HG02642 (cell line): ENCODE data around the gene UCN.
"Not testable (repeated sequence)": the region's sequence is repeated elsewhere in the genome, so short reads cannot be mapped to it uniquely, and the experiment has no call there.

Experiments
- ATAC-seq: cut with Tn5 transposase; IDR thresholded peaks from one replicate; pipeline ENCODE4 v1.9.1; 2021; ENCODE audit warnings: mild to moderate bottlenecking; ENCODE audit not compliant: unreplicated experiment, poor library complexity

The UCN gene

DNA sequence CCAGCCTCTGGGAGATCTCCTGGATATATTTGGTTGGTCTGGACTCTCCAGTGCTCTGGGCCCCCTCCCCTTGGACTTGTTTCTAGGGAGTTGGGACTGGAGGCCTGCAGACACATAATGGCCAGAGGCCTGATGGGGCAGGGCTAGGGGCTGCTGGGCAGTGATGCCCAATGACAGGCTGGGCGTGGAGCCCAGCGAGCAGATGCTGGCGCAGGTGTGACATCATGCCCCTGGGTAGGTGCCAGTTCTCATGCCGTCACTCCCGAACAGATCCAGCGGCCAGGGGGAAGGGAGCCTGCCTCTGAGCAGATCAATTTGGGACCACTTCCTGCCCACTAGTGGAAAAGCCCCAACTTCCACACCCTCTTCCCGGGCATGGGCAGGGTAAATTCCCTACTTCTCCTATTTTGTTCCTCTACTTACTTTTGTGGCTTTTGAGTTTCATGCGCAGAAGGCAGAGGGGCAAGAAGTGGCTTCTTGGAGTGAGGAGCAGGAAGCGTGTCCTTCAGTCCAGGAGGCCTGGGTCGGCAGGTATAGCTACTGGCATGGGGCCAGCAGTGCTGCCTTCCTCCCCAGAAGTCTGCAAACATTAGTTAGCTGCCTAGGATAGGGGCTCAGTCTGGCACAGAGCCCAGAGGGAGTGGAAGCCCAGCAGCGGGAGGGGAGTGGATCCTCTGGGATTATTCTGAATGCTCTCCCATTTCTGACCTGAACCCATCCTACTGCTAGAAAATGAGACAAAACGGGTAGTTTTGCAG, 8.6 kb upstream of the UCN start:
- ATAC-seq = no peak

DNA sequence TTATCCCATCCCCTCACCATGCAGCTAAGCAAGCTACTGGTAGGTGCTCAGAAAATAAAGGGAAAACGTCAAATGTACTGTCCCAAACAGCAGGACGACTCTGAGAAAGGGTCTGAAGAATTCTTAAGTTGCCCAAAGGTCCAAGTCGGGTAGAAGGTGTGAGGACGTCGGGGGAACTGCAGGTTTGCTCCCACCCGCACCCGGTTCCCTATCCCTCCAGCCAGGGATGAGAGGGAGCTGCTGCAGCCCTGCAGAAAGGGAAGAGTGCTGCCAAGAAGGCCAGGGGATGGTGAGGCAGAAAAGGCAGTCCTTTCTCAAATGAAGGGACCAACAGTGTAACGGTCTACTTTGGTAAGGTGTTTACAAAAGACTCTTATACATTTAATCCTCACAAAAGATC, 6.9 kb upstream of the UCN start:
- ATAC-seq = no peak

DNA sequence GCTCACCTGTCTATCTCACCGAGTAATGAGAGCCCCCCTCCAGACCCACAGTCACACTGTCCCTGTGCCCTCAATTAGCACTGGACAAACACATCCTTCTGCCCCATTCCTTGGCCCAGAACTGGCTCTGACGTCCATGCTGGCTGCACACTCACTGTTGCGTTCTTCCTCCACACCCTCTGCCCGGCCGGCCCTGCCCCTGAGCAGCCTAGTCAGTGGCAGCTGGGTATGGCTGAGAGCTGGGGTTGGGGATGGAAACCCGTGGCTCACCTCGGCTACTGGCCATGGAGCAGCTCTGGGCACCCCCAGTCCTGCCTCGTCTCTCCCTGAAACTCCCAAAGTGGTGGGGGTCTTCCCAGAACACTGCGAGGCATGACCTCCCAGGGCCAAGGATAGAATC, 6.5 kb upstream of the UCN start:
- no peak for ATAC-seq

DNA sequence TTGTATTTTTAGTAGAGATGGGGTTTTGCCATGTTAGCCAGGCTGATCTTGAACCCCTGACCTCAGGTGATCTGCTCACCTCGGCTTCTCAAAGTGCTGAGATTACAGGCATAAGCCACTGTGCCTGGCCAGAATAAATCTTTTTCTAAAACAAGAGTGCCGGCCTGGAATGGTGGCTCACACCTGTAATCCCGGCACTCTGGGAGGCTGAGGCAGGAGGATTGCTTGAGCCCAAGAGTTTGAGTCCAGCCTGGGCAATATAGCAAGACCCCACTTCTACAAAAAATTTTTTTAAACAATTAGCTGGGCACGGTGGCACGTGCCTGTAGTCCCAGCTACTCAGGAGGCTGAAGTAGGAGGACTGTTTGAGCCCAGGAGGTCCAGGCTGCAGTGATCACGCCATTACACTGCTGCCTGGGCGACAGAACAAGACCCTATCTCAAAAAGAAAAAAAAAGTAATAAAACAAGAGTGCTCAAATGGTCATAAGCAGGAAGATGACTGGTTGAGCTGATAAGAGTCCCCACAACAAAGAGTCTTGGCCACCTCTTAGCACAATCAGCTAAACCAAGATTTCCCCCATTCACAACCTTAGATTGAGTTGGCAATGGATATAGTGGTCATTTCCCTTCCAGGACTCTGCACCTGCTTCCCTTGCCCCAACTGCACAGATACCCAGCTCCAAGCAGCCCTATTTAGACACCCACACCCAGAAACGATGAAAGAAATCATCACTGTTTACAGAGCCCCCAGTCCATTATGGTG, 5.8 kb upstream of the UCN start:
- no peak for ATAC-seq

DNA sequence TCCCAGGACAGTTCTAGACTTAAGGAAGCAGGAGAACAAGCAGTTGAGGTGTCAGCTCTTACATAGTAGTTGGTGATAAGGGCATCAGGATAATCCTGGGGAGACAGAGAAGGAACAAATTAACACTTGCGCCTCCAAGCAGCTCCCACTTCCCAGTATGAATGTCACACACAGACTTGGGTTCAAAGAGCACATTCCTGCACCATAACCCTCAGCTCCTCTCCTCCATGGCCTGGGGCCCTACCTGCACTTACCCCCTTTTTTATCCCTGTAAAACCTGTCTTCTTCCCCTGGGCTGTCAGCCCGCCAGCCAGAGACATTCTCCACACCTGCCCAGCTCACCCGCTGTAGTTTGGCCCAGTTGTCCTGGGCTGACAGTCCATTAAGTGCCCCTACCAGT, 3.9 kb upstream of the UCN start:
- no peak for ATAC-seq

DNA sequence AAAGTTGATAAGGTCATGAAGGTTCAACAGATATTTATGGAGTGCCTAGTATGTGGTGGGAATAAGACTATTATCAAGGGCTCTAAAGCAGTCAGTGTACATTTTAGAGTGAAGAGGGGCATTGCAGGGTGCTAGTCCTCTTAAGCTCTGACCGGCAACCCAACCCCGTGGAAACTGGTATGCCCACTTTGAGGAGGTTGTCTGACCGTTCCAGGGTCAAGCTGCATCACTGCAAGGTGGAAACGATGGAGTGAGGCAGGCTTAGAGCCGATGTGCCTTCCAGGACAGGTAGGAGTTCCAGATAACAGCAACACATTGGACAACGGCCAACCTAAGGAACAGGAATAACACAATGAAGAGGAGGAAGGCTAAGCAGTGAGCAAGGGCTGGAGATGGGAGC, 1.4 kb upstream of the UCN start:
- no peak for ATAC-seq

DNA sequence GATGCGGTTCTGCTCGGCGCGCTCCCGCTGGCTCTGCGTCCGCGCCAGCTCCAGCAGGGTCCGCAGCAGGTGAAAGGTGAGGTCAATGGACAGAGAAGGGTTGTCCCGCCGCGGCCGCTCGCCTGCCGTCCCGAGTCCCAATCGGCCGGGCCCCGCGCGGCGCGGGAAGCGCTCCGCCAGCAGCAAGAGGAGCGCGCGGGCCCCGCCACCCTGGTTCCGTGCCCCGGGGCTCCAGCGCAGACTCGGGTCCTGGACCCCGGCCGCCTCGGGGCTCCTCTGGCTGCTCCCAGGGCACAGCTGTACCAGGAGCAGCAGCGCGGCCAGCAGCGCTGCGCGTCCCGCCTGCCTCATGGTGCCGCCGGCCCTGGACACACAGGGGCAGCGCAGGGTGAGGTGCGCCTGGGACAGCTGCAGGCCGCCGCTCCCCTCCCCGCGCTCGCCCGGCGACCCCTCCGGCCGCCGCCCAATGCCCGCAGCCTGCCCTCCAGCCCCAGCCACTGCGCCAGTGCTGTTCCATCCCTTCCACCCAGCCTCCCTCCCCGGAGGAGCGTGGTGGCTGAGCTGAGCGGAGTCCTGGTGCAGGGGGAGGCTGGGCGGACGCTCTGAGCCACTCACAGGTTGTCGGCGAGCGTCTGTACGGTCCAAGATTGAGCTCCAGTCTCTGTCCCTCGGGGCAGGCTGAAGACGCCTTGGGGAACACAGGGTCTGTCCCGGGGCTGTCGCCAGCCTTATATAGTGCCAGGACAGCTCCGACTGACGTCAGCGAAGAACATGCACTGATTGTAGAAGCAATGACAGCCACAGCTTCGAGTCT, 493 bp downstream of the UCN start:
- no peak for ATAC-seq

DNA sequence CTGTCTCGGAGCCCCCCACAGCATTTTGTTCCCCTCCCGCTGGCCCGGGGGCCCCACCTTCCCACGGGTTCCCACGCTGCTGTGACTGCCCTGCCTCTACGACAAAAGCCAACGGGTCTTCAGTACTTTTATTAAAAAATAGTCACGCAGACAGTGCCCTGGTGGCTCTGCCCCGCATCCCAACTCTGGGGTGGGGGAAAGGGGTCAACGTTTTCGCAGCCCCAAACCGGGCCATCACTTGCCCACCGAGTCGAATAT, 1.0 kb downstream of the UCN start:
- ATAC-seq = no peak

DNA sequence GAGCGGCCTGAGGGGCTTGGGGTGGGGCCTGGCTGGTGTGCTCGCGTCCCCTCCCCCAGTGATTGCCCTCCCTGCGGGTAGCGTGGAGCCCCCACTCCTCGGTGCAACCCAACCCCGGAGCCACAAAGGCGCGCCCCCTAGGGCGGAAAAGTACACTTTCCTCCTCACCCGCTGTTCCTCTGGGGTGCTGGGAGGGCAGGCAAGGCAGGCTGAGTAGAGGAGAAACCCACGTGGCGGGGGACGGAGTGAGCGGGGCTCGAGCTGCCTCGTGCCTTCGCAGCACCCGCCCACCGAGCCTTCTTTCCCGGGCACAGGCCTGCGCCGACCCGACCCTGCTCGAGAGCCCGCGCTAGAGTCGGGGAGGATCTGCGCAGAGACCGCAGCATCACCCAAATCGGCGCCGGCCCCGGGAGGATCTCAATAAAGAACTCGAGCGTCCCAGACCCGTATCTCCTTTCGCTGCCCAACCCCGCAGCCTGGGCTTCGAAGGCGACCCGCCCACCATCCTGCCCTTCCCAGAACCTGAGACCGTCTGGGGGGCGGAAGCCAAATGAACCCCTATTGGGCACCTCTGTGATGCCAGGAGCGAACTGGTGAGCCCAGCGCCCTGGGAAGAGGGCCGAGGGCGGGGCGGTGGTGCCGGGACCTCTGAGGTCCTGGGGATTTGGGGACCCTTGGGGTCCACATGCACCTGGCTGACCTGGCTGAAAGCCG, 1.5 kb downstream of the UCN start:
- no peak for ATAC-seq

DNA sequence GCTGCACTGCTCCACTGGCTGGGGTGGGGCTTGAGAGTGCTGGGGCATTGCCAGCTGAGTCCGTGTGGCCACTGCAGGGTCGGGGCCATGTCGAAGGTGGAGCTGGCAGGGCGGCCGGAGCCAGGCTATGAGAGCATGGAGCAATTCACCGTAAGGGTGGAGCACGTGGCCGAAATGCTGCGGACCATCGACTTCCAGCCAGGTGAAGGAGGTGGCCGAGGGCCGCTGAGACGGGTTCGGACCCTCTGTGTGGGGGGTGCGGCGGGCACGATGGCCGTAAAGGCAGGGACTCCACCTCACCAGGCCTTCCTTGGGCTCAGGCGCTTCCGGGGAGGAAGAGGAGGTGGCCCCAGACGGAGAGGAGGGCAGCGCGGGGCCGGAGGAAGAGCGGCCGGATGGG, 2.1 kb downstream of the UCN start:
- no peak for ATAC-seq

DNA sequence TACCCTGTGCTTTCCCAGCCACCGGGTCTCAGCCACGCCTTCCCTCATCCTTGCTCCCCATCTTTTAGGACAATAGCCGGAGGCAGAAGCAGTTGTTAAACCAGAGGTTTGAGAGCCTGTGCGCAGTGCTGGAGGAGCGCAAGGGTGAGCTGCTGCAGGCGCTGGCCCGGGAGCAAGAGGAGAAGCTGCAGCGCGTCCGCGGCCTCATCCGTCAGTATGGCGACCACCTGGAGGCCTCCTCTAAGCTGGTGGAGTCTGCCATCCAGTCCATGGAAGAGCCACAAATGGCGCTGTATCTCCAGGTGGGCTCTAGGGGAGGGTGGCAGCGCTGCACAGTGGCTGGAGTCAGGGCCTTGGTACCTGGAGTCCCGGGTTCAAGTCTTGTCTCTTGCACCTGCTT, 2.7 kb downstream of the UCN start:
- no peak for ATAC-seq

DNA sequence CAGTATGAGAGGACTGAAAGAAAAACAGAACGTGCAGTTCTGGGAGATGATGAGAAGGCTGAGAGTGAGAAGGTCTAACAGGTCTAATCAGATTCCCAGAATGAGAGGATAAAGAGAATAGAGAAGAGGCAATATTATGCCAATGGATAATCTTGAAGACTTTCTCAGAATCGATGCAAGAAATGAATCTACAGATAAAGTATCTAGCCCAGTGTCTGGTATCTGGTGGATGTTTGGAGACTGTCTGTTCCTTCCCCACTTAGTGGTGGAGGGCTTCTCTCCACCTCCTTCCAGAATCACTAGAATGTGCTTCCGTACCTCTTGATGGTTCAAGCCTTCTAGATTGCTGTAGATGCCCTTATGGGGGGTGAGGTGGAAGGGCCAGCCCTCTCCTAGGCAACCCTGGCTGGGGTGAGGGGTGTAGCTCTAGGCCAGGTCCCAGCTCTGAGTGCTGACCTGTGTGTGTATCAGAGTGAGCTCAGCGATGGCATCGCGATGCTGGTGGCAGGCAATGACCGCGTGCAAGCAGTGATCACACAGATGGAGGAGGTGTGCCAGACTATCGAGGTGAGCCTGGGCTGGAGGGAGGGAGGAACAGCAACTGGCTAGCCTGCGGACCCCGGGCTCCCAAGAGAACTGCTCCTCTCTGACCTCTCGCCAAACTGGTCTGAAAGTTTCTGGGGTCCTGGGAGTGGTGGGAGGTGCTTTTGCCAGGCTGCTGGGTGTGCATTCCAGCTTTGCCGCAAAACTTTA, 3.6 kb downstream of the UCN start:
- no peak for ATAC-seq

DNA sequence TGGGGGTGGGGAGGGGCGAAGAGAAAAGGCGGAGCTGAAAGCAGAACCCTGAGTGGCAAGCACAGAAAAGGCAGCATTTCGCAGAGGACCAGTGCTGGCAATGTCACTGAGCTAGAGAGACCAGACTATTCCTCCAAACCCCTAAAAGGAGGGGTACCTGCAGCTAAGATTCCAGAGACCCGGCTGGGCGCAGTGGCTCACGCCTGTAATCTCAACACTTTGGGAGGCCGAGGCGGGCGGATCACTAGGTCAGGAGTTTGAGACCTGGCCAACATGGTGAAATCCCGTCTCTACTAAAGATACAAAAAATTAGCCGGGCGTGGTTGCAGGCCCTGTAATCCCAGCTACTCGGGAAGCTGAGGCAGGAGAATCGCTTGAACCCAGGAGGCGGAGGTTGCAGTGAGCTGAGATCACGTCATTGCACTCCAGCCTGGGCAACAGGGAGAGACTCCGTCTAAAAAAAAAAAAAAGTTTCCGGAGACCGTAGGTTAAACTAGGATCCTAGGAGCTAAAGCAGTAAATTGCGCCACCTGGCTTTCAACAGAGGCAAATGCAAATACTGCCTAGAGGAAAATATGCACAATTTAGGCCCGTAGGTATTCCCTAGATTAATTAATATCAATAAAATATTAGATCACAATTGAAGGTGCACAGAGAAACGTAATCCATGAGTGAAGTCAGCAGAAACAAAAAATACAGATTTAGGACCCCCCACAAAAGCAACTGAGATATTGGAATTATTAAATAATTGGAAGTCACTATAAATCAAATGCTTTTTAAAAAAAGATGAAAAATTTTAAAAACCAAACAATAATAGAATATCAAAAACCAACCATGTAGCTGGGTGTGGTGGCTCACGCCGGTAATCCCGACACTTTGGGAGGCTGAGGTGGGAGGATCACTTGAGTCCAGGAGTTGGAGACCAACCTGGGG, 4.9 kb downstream of the UCN start:
- no peak for ATAC-seq

DNA sequence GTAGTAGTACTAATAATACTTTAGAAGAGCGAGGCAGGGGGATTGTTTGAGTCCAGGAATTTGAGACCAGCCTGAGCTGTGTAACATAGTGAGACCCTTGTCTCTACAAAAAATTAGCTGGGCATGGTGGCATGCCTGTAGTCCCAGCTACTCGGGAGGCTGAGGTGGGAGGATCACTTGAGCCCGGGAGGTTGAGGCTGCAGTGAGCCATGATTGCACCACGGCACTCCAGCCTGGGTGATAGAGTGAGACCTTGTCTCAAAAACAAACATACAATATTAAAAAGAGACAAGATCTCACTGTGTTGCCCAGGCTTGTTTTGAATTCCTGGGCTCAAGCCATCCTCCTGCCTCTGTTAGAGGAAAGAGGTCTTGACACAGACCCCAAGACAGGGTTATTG, 7.6 kb downstream of the UCN start:
- ATAC-seq = not testable (repeated sequence)

DNA sequence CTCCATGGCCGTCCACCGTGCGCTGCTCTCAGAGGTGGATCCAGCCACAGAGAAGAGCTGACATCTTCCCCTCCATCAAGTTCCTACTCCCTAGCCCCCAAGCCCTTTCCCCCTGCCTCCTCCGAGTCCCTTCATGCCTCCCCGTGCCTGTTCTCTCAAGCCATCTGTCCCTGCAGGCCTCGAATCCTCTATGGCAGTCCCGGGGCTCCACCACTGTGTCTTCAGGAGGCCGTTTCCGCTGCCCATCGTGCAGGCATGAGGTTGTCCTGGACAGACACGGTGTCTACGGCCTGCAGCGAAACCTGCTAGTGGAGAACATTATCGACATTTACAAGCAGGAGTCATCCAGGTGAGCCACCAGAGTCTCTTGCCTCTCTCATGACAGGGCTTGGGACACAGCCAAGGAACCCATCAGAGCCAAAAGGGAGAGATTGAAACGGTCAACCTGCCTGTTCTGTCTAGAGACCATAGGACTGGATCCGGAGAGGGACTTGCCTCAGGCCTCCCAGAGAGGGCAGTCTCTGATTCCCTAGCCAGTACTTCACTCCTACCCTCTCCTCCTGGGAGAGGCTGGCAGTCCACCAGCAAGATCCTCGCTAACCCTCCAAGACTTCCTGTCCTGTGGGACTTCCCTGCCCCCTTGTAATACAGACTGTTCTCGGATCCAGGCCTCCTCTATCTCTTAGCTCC, 9.7 kb downstream of the UCN start:
- no peak for ATAC-seq

DNA sequence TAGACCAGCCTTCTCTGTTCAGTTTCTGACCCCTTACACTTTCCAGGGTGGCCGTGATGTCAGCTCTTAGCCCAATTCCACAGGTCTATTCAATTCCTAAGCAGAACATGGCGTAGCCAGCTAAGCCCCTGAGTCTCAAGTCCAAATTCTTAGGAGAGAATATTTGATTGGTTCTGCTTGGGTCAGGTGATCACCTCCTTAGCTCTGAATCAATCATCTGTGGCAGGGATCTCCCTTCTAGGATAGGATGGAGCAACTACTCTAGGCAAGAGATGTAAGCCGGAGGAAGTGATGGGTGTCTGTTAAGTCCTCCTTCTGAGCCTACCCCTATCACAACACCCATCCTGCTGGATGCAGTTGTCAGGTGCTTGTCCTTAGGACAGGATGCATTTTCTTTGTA, 11.1 kb downstream of the UCN start:
- no peak for ATAC-seq

DNA sequence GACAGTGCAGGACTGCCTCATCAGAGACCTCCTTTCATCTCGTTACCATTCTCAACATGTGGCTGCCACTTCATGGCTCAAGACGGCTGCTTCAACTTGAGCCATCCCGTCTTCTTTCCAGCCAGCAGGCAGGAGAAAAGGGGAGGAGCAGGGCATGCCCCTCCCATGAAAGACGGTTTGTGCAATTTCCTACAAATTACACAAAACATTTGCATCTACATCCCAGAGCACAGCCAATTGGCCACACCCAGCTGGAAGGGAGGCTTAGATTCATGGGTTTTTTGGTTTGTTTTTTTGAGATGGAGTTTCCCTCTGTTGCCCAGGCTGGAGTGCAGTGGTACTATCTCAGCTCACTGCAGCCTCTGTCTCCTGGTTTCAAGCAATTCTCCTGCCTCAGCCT, 11.8 kb downstream of the UCN start:
- no peak for ATAC-seq

DNA sequence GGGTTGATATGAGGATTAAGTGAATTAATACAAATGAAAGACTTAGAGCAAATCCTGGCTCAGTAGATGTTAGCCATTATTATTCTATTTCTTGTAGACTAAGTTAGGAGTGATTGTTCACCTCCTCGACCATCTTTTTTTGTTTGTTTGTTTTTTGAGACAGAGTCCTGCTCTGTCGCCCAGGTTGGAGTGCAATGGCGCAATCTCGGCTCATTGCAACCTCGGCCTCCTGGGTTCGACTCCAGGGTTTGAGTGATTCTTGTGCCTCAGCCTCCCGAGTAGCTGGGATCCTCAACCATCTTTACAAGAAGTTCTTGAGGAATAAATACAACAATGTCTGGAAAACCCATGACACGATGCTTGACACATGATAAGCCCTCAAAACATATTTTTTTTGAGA, 13.3 kb downstream of the UCN start:
- no peak for ATAC-seq

DNA sequence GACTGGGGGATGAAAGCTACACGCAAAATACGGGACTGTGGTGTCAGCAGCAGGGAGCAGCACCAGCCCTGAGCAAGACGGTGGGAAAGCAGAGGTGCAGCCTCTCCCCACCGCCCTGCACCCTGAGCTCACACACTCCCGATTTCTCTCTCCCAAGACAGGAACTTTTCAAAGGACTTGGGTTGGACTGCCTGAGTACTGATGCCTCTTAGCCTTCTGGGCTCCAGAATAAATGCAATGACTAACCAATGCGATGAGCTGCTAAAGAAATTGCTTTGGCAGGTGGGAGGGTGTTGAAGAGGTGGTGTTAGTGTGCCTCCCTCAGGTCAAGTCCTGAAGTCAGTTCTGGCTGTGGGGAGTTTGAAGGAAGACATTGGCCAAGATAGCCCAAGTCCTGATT, 16.4 kb downstream of the UCN start:
- ATAC-seq = no peak
